GM12891 (cell line): ENCODE results near the gene GALNT10.

Experiments used
- PAX5 ChIP-seq: IDR thresholded peaks from 2 replicates; pipeline ENCODE4 v1.6.1; 2011; ENCODE audit warnings: low read length, moderate library complexity, mild to moderate bottlenecking; ENCODE audit not compliant: insufficient read depth, severe bottlenecking
- POLR2A ChIP-seq: IDR thresholded peaks from 2 replicates; pipeline ENCODE4 v1.6.1; 2011; ENCODE audit warnings: low read depth, low read length, control low read depth
- TAF1 ChIP-seq: IDR thresholded peaks from 2 replicates; pipeline ENCODE4 v1.6.1; 2011; ENCODE audit warnings: low read depth, low read length, control low read depth

GRCh38 chr5:154380263-154380662 lies 189.7 kb downstream of the GALNT10 start:
- TF ChIP-seq POLR2A: no peak
- TF ChIP-seq PAX5: no peak
- TF ChIP-seq TAF1: no peak
